ENCODE results near the gene ZNF563.
"Not testable (repeated sequence)": the region's sequence is repeated elsewhere in the genome, so short reads cannot be mapped to it uniquely, and the experiment has no call there.

The ZNF563 gene

GRCh38 chr19:12333162-12334159, at the start of gene ZNF563:
TSS of gene ZNF563 (minus strand) at chr19:12333633. CDS start at chr19:12333482, 151 bp downstream.
- peak; percentile 95 to 98 for DNase-seq

- DNase-seq = no peak
Measured at GRCh38 chr19:12380444-12380737, 47.0 kb upstream of the ZNF563 start.

- no peak for DNase-seq
Measured at GRCh38 chr19:12379732-12380443, 46.5 kb upstream of the ZNF563 start.

- DNase-seq = no peak
Measured at GRCh38 chr19:12374026-12374425, 40.6 kb upstream of the ZNF563 start.

GRCh38 chr19:12365236-12366162, 32.1 kb upstream of the ZNF563 start, which contains the start of gene ZNF442:
TSS of gene ZNF442 (minus strand) at chr19:12365683. CDS start at chr19:12363631, 2,052 bp downstream.
- DNase-seq = peak; percentile 90 to 95

- no peak for DNase-seq
Measured at GRCh38 chr19:12364391-12365235, 31.2 kb upstream of the ZNF563 start.

- not testable (repeated sequence) for DNase-seq
Measured at GRCh38 chr19:12362236-12362635, 28.8 kb upstream of the ZNF563 start.

- DNase-seq = no peak
Measured at GRCh38 chr19:12353375-12353774, 19.9 kb upstream of the ZNF563 start.

- DNase-seq = no peak
Measured at GRCh38 chr19:12350890-12351197, 17.4 kb upstream of the ZNF563 start.

- DNase-seq = no peak
Measured at GRCh38 chr19:12350185-12350889, 16.9 kb upstream of the ZNF563 start.

GRCh38 chr19:12346896-12347295, 13.5 kb upstream of the ZNF563 start:
- DNase-seq = peak in 1 of 2 experiments; percentile 22

GRCh38 chr19:12345197-12345596, 11.8 kb upstream of the ZNF563 start:
- no peak for DNase-seq

- no peak for DNase-seq
Measured at GRCh38 chr19:12331211-12331941, 2.1 kb downstream of the ZNF563 start.

- no peak for DNase-seq
Measured at GRCh38 chr19:12330340-12330739, 3.1 kb downstream of the ZNF563 start.

- no peak for DNase-seq
Measured at GRCh38 chr19:12325690-12326089, 7.7 kb downstream of the ZNF563 start.

GRCh38 chr19:12318782-12319413, 14.5 kb downstream of the ZNF563 start:
- DNase-seq = no peak

GRCh38 chr19:12314553-12314952, 18.9 kb downstream of the ZNF563 start:
- DNase-seq = no peak

- DNase-seq = not testable (repeated sequence)
Measured at GRCh38 chr19:12308891-12309290, 24.5 kb downstream of the ZNF563 start.

GRCh38 chr19:12295191-12295590, 38.2 kb downstream of the ZNF563 start:
- DNase-seq = no peak
